CD14-positive monocyte (primary cell): ENCODE data around the gene DLGAP3. TPM values are rescaled to one million over a fixed set of nuclear protein-coding genes. Genes with fewer than 3 reads are reported as not detected.

ENCODE experiments used
- DNase-seq, 3 donors: peaks; one replicate each; pipeline ENCODE4 v3.0.0-alpha.2; 2011 to 2022
- H2AFZ ChIP-seq: 2 replicates; pipeline ENCODE4 v1.6.0; 2012; ENCODE audit warnings: mild to moderate bottlenecking, low read depth, low read length, inconsistent platforms; ENCODE audit not compliant: insufficient read depth, poor library complexity, severe bottlenecking
- H3K27ac ChIP-seq, 2 donors: 1 replicate in 1 of 2; 2 replicates in 1 of 2; pipeline ENCODE4 v1.5.1; 2012 to 2013; ENCODE audit warnings: low read length in 2 of 2, control low read depth in 1 of 2, inconsistent platforms in 1 of 2, low read depth in 1 of 2, mild to moderate bottlenecking in 1 of 2
- H3K27me3 ChIP-seq, 2 donors: one replicate each; pipeline versions ENCODE4 v1.6.0 to v1.6.1; 2011 to 2013; ENCODE audit warnings: low read length in 2 of 2; ENCODE audit not compliant: control insufficient read depth in 2 of 2, insufficient read depth in 2 of 2
- H3K36me3 ChIP-seq, 2 donors: replicated peaks in 1 of 2; 1 replicate in 1 of 2; 2 replicates in 1 of 2; pipeline versions ENCODE4 v1.5.1 to v1.6.1; 2012 to 2013; ENCODE audit warnings: low read length in 2 of 2, control low read depth in 1 of 2, inconsistent platforms in 1 of 2, mild to moderate bottlenecking in 1 of 2; ENCODE audit not compliant: insufficient read depth in 2 of 2, control insufficient read depth in 1 of 2
- H3K4me1 ChIP-seq, 2 donors: 1 replicate in 1 of 2; 2 replicates in 1 of 2; pipeline versions ENCODE4 v1.5.1 to v1.6.1; 2012 to 2013; ENCODE audit warnings: low read length in 2 of 2, control low read depth in 1 of 2, inconsistent platforms in 1 of 2, mild to moderate bottlenecking in 1 of 2, moderate library complexity in 1 of 2; ENCODE audit not compliant: insufficient read depth in 2 of 2, control insufficient read depth in 1 of 2
- H3K4me2 ChIP-seq: replicated peaks from 2 replicates; pipeline ENCODE3; 2012; ENCODE audit warnings: low read length, moderate library complexity, mild to moderate bottlenecking; ENCODE audit not compliant: poor library complexity, severe bottlenecking; ENCODE audit errors: extremely low read depth
- H3K4me3 ChIP-seq, 3 experiments: fragments of 200-600 bp in 1 of 3; sonication (generic) in 1 of 3; replicated peaks in 1 of 3; 1 replicate in 2 of 3; 2 replicates in 1 of 3; pipeline ENCODE4 v1.5.1; 2011 to 2013; ENCODE audit warnings: low read length in 3 of 3, mild to moderate bottlenecking in 3 of 3, control low read depth in 2 of 3, low read depth in 2 of 3, inconsistent platforms in 1 of 3, moderate library complexity in 1 of 3
- H3K79me2 ChIP-seq: 2 replicates; pipeline ENCODE4 v1.6.0; 2012; ENCODE audit warnings: mild to moderate bottlenecking, control low read depth, inconsistent platforms, low read length, moderate library complexity; ENCODE audit not compliant: insufficient read depth
- H3K9ac ChIP-seq: 2 replicates; pipeline ENCODE4 v1.6.0; 2017; ENCODE audit warnings: low read length, mild to moderate bottlenecking; ENCODE audit not compliant: insufficient read depth, poor library complexity, severe bottlenecking
- H3K9me3 ChIP-seq, 2 donors: replicated peaks in 1 of 2; 1 replicate in 1 of 2; 2 replicates in 1 of 2; pipeline versions ENCODE4 v1.5.1 to v1.6.1; 2012 to 2013; ENCODE audit warnings: low read length in 2 of 2, control low read depth in 1 of 2; ENCODE audit not compliant: control insufficient read depth in 1 of 2, insufficient read depth in 1 of 2
- H4K20me1 ChIP-seq: 2 replicates; pipeline ENCODE4 v1.6.0; 2012; ENCODE audit warnings: mild to moderate bottlenecking, low read length, control low read depth, moderate library complexity; ENCODE audit not compliant: insufficient read depth
- H3K27ac Mint-ChIP-seq, 7 donors: one replicate each; pipeline ENCODE4 v1.8.0; 2020; ENCODE audit warnings: mild to moderate bottlenecking in 7 of 7, mixed read lengths in 7 of 7, moderate library complexity in 6 of 7, inconsistent platforms in 2 of 7
- H3K27me3 Mint-ChIP-seq, 3 donors: one replicate each; pipeline ENCODE4 v1.8.0; 2021 to 2022; ENCODE audit warnings: low read depth in 3 of 3, mild to moderate bottlenecking in 3 of 3, mixed read lengths in 3 of 3, moderate library complexity in 3 of 3, inconsistent platforms in 1 of 3
- H3K36me3 Mint-ChIP-seq, 2 donors: one replicate each; pipeline ENCODE4 v1.8.0; 2020; ENCODE audit warnings: mixed read lengths in 2 of 2, inconsistent platforms in 1 of 2, mild to moderate bottlenecking in 1 of 2
- H3K4me1 Mint-ChIP-seq: one replicate; pipeline ENCODE4 v1.8.0; 2020; ENCODE audit warnings: mild to moderate bottlenecking, mixed read lengths
- H3K4me3 Mint-ChIP-seq, 2 donors: one replicate each; pipeline ENCODE4 v1.8.0; 2020; ENCODE audit warnings: mild to moderate bottlenecking in 2 of 2, mixed read lengths in 2 of 2, moderate library complexity in 1 of 2
- H3K9me3 Mint-ChIP-seq, 7 donors: one replicate each; pipeline ENCODE4 v1.8.0; 2020 to 2022; ENCODE audit warnings: mixed read lengths in 7 of 7, mild to moderate bottlenecking in 6 of 7, moderate library complexity in 6 of 7, inconsistent platforms in 2 of 7
- WGBS: methylation state at CpG from one replicate; pipeline ENCODE4 v1.1.5; 2013; ENCODE audit warnings: missing lambda C conversion rate; ENCODE audit not compliant: insufficient coverage; 5-methylcytosine and 5-hydroxymethylcytosine counted together
- intact Hi-C, 2 donors: fragments of 100-400 bp; cut with micrococcal nuclease; formaldehyde crosslinking; loops; one replicate each; pipeline versions ENCODE4 v1.15.0 to v1.15.1; 2023
- polyA plus RNA-seq, 3 donors: library from polyadenylated mRNA; depleted of rRNA in 1 of 3; unstranded in 2 of 3; stranded (reverse) in 1 of 3; fragments of 300-500 nt in 2 of 3; fragments of >200 nt in 1 of 3; fragmentation: Illumina TruSeq in 2 of 3; gene quantifications; 1 replicate in 2 of 3; 2 replicates in 1 of 3; pipeline ENCODE4 v1.2.3, GENCODE V29; 2012 to 2021
- TF ChIP-seq, protein P1 (sequence below): fragments of 200-600 bp; IDR thresholded peaks from one replicate; pipeline ENCODE4 v1.8.0; 2022; ENCODE audit warnings: antibody characterized with exemption, mild to moderate bottlenecking

The DLGAP3 gene
- polyA plus RNA-seq, 3 donors, result 0.10 to 0.56 (median 0.16) TPM

GRCh38 chr1:34911465-34911864 lies 18.0 kb downstream of the DLGAP3 start:
- Mint-ChIP-seq H3K27ac (no peak overlapping the region), H3K9me3 (no peaks in the 10 kb centered on the region), H3K36me3 (no peaks in the 10 kb centered on the region), H3K4me3 (no peak overlapping the region), H3K27me3 (peaks cover 8 to 13% (median 13%) of the 10 kb centered on the region in 3 donors), H3K4me1 (no peaks in the 10 kb centered on the region)
- DNase-seq, result no peak
- H3K4me2 ChIP-seq, result no peak overlapping the region
- no peaks in the 10 kb centered on the region for H3K9me3 ChIP-seq
- TF ChIP-seq, protein P1, sequence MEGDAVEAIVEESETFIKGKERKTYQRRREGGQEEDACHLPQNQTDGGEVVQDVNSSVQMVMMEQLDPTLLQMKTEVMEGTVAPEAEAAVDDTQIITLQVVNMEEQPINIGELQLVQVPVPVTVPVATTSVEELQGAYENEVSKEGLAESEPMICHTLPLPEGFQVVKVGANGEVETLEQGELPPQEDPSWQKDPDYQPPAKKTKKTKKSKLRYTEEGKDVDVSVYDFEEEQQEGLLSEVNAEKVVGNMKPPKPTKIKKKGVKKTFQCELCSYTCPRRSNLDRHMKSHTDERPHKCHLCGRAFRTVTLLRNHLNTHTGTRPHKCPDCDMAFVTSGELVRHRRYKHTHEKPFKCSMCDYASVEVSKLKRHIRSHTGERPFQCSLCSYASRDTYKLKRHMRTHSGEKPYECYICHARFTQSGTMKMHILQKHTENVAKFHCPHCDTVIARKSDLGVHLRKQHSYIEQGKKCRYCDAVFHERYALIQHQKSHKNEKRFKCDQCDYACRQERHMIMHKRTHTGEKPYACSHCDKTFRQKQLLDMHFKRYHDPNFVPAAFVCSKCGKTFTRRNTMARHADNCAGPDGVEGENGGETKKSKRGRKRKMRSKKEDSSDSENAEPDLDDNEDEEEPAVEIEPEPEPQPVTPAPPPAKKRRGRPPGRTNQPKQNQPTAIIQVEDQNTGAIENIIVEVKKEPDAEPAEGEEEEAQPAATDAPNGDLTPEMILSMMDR, result no peak
- no peaks in the 10 kb centered on the region for H3K79me2 ChIP-seq
- no peak overlapping the region for H3K9ac ChIP-seq
- H3K4me3 ChIP-seq, result no peak overlapping the region
- no peak overlapping the region for H2AFZ ChIP-seq
- intact Hi-C loops, result no loop called here
- 63% methylated on average over 2 of the region's 8 CpGs for WGBS
- H3K36me3 ChIP-seq, result no peaks in the 10 kb centered on the region
- H3K27me3 ChIP-seq, result no peaks in the 10 kb centered on the region
- no peaks in the 10 kb centered on the region for H4K20me1 ChIP-seq
- H3K27ac ChIP-seq, result no peak overlapping the region
- no peaks in the 10 kb centered on the region for H3K4me1 ChIP-seq

- Histone ChIP-seq H4K20me1 (no peaks in the 10 kb centered on the region), H3K4me1 (no peaks in the 10 kb centered on the region), H3K4me2 (no peak overlapping the region), H3K79me2 (no peaks in the 10 kb centered on the region), H2AFZ (no peak overlapping the region), H3K27ac (no peak overlapping the region), H3K9ac (no peak overlapping the region), H3K27me3 (no peaks in the 10 kb centered on the region), H3K36me3 (no peaks in the 10 kb centered on the region), H3K9me3 (no peaks in the 10 kb centered on the region), H3K4me3 (no peak overlapping the region)
- DNase-seq, result no peak
- Mint-ChIP-seq H3K4me3 (no peak overlapping the region), H3K27ac (no peak overlapping the region), H3K27me3 (peaks cover 8 to 15% (median 14%) of the 10 kb centered on the region in 3 donors), H3K4me1 (no peaks in the 10 kb centered on the region), H3K36me3 (no peaks in the 10 kb centered on the region), H3K9me3 (no peaks in the 10 kb centered on the region)
- TF ChIP-seq, protein P1, result no peak
- intact Hi-C loops, result no loop called here
- WGBS, result 83% methylated on average over 2 of the region's 4 CpGs
Observed at GRCh38 chr1:34910425-34910824, 19.0 kb downstream of the DLGAP3 start.
